ENCODE measurements around the gene GET4.
"Not testable (repeated sequence)": the region's sequence is repeated elsewhere in the genome, so short reads cannot be mapped to it uniquely, and the experiment has no call there.

The GET4 gene

DNA sequence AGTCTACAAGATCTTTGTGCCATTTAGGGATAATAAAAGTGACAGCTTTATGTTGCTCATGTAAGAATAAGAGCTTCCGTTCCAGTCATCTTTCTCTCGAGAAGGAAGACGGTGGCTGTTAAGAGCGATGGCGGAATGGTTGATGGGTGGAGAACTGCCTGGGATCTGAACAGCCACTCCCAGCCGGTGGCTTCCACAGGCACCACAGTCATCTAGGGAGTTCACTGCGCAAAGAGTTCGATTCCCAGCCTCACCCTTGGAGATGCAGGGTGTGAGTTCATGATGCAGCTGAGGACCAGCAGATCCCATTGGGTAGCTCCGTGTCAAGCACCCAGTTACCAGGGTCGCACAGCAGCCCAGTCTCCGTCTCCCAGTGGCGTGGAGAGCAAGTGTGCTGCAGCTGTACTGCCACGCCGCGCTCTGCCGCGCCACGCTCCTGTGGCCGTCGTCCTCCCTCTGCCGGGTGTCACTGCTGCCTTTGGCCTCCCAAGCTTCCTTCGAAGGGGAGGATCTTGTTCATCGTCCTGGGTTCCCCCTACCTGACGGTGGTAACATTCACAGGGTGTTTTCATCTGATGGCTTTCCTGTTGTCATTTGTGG, 36.3 kb upstream of the GET4 start:
- H3K27ac Mint-ChIP-seq = no peak overlapping the region
- H3K9me3 Mint-ChIP-seq = no peaks in the 10 kb centered on the region
- no peaks in the 10 kb centered on the region for H3K27me3 Mint-ChIP-seq (ENCODE audit: low read depth)
- no peaks in the 10 kb centered on the region for H3K4me1 Mint-ChIP-seq (ENCODE audit: low read depth)
- H3K4me3 Mint-ChIP-seq = no peak overlapping the region
- peaks cover 6% of the 10 kb centered on the region for H3K36me3 Mint-ChIP-seq (ENCODE audit: low read depth)

GRCh38 chr7:841943-842342, 34.4 kb upstream of the GET4 start:
- H3K4me3 Mint-ChIP-seq = no peak overlapping the region
- peaks cover 6% of the 10 kb centered on the region for H3K36me3 Mint-ChIP-seq (ENCODE audit: low read depth)
- no peaks in the 10 kb centered on the region for H3K9me3 Mint-ChIP-seq
- no peaks in the 10 kb centered on the region for H3K27me3 Mint-ChIP-seq (ENCODE audit: low read depth)
- H3K4me1 Mint-ChIP-seq (ENCODE audit: low read depth) = no peaks in the 10 kb centered on the region
- no peak overlapping the region for H3K27ac Mint-ChIP-seq

DNA sequence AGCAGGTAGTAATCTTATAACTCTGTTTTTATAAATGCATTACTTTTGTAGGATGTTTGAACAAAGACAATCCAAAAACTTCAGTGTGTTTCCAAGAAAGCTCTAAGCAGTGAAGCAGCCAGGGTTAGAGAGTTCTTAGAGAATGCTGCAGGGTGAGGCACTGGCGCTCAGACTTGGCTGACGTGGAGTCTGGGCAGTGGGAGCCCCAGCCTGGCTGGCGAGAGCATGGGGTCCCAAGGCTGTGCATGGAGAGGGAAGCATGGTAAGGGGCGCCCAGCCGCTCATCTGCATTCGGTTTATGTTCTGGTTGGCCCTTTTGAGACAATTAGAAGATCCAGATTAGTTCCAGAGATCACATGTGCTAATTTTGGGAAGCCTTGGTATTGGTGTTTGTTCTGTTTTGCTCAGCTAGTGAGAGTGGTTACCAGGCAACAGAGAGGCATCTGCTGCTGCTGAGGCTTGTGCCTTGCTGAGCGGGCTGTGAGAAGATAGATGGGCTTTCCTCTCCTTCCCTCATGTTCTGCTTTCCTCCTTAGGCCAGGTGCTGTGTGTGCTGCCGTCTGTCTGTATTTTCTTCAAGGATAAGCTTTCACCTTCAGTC, 33.8 kb upstream of the GET4 start:
- H3K27ac Mint-ChIP-seq = no peak overlapping the region
- H3K36me3 Mint-ChIP-seq (ENCODE audit: low read depth) = peaks cover 6% of the 10 kb centered on the region
- H3K27me3 Mint-ChIP-seq (ENCODE audit: low read depth) = no peaks in the 10 kb centered on the region
- H3K9me3 Mint-ChIP-seq = no peaks in the 10 kb centered on the region
- no peak overlapping the region for H3K4me3 Mint-ChIP-seq
- H3K4me1 Mint-ChIP-seq (ENCODE audit: low read depth) = no peaks in the 10 kb centered on the region

DNA sequence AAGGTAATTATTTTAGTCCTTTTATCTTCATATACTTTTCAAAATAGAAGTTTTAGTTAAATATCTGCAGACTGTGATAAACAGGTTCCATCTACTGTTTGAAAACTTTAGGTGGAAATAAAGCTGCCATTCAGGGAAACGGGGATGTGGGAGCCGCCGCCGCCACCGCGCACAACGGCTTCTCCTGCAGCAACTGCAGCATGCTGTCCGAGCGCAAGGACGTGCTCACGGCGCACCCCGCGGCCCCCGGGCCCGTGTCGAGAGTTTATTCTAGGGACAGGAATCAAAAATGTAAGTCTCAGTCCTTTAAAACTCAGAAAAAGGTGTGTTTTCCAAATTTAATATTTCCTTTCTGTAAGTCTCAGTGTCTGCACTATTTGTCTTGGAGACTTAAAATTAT, 33.1 kb upstream of the GET4 start:
- peaks cover 1% of the 10 kb centered on the region for H3K9me3 Mint-ChIP-seq

GRCh38 chr7:844043-844442, 32.3 kb upstream of the GET4 start:
- H3K36me3 Mint-ChIP-seq (ENCODE audit: low read depth) = peaks cover 9% of the 10 kb centered on the region
- H3K4me1 Mint-ChIP-seq (ENCODE audit: low read depth) = no peaks in the 10 kb centered on the region
- H3K27me3 Mint-ChIP-seq (ENCODE audit: low read depth) = no peaks in the 10 kb centered on the region
- H3K4me3 Mint-ChIP-seq = no peak overlapping the region
- H3K27ac Mint-ChIP-seq = no peak overlapping the region
- H3K9me3 Mint-ChIP-seq = peaks cover 3% of the 10 kb centered on the region

More for the DNA sequence above, 33.1 kb upstream of the GET4 start:
- H3K4me1 Mint-ChIP-seq (ENCODE audit: low read depth) = no peaks in the 10 kb centered on the region
- H3K27ac Mint-ChIP-seq = no peak overlapping the region
- H3K4me3 Mint-ChIP-seq = no peak overlapping the region
- no peaks in the 10 kb centered on the region for H3K27me3 Mint-ChIP-seq (ENCODE audit: low read depth)
- peaks cover 8% of the 10 kb centered on the region for H3K36me3 Mint-ChIP-seq (ENCODE audit: low read depth)

GRCh38 chr7:844514-844913, 31.8 kb upstream of the GET4 start:
- Mint-ChIP-seq H3K36me3 (ENCODE audit: low read depth) (peaks cover 13% of the 10 kb centered on the region), H3K27me3 (ENCODE audit: low read depth) (no peaks in the 10 kb centered on the region), H3K9me3 (peaks cover 3% of the 10 kb centered on the region), H3K27ac (no peak overlapping the region), H3K4me3 (no peak overlapping the region), H3K4me1 (ENCODE audit: low read depth) (no peaks in the 10 kb centered on the region)

- H3K36me3 Mint-ChIP-seq (ENCODE audit: low read depth) = peaks cover 18% of the 10 kb centered on the region
- no peaks in the 10 kb centered on the region for H3K4me1 Mint-ChIP-seq (ENCODE audit: low read depth)
- H3K27me3 Mint-ChIP-seq (ENCODE audit: low read depth) = no peaks in the 10 kb centered on the region
- no peak overlapping the region for H3K27ac Mint-ChIP-seq
- no peak overlapping the region for H3K4me3 Mint-ChIP-seq
- peaks cover 3% of the 10 kb centered on the region for H3K9me3 Mint-ChIP-seq
Observed at GRCh38 chr7:845091-845490, 31.3 kb upstream of the GET4 start.

GRCh38 chr7:845731-846130, 30.6 kb upstream of the GET4 start:
- Mint-ChIP-seq H3K4me1 (ENCODE audit: low read depth) (no peaks in the 10 kb centered on the region), H3K27ac (no peak overlapping the region), H3K9me3 (peaks cover 3% of the 10 kb centered on the region), H3K4me3 (no peak overlapping the region), H3K36me3 (ENCODE audit: low read depth) (peaks cover 19% of the 10 kb centered on the region), H3K27me3 (ENCODE audit: low read depth) (no peaks in the 10 kb centered on the region)

GRCh38 chr7:846958-847650, 29.2 kb upstream of the GET4 start:
- H3K4me1 Mint-ChIP-seq (ENCODE audit: low read depth); H3K4me3 Mint-ChIP-seq; H3K27me3 Mint-ChIP-seq (ENCODE audit: low read depth); H3K27ac Mint-ChIP-seq; H3K9me3 Mint-ChIP-seq: not testable (repeated sequence)
- peaks cover 18% of the 10 kb centered on the region for H3K36me3 Mint-ChIP-seq (ENCODE audit: low read depth)

GRCh38 chr7:847728-848127, 28.6 kb upstream of the GET4 start:
- H3K4me3 Mint-ChIP-seq, H3K27ac Mint-ChIP-seq: not testable (repeated sequence)
- H3K36me3 Mint-ChIP-seq (ENCODE audit: low read depth) = peaks cover 17% of the 10 kb centered on the region

GRCh38 chr7:849145-849544, 27.2 kb upstream of the GET4 start:
- peaks cover 3% of the 10 kb centered on the region for H3K9me3 Mint-ChIP-seq
- H3K36me3 Mint-ChIP-seq (ENCODE audit: low read depth) = peaks cover 20% of the 10 kb centered on the region
- H3K27me3 Mint-ChIP-seq (ENCODE audit: low read depth) = no peaks in the 10 kb centered on the region
- no peaks in the 10 kb centered on the region for H3K4me1 Mint-ChIP-seq (ENCODE audit: low read depth)
- H3K4me3 Mint-ChIP-seq = no peak overlapping the region
- H3K27ac Mint-ChIP-seq = no peak overlapping the region

More at GRCh38 chr7:847728-848127, 28.6 kb upstream of the GET4 start:
- H3K4me1 Mint-ChIP-seq (ENCODE audit: low read depth); H3K9me3 Mint-ChIP-seq; H3K27me3 Mint-ChIP-seq (ENCODE audit: low read depth): not testable (repeated sequence)

GRCh38 chr7:849781-850180, 26.6 kb upstream of the GET4 start:
- Mint-ChIP-seq H3K4me3 (no peak overlapping the region), H3K27ac (no peak overlapping the region), H3K9me3 (peaks cover 3% of the 10 kb centered on the region), H3K27me3 (ENCODE audit: low read depth) (no peaks in the 10 kb centered on the region), H3K4me1 (ENCODE audit: low read depth) (no peaks in the 10 kb centered on the region), H3K36me3 (ENCODE audit: low read depth) (peaks cover 20% of the 10 kb centered on the region)

GRCh38 chr7:851204-851603, 25.1 kb upstream of the GET4 start:
- H3K27me3 Mint-ChIP-seq (ENCODE audit: low read depth) = no peaks in the 10 kb centered on the region
- no peak overlapping the region for H3K27ac Mint-ChIP-seq
- H3K9me3 Mint-ChIP-seq = peaks cover 3% of the 10 kb centered on the region
- peaks cover 20% of the 10 kb centered on the region for H3K36me3 Mint-ChIP-seq (ENCODE audit: low read depth)
- no peaks in the 10 kb centered on the region for H3K4me1 Mint-ChIP-seq (ENCODE audit: low read depth)
- no peak overlapping the region for H3K4me3 Mint-ChIP-seq

DNA sequence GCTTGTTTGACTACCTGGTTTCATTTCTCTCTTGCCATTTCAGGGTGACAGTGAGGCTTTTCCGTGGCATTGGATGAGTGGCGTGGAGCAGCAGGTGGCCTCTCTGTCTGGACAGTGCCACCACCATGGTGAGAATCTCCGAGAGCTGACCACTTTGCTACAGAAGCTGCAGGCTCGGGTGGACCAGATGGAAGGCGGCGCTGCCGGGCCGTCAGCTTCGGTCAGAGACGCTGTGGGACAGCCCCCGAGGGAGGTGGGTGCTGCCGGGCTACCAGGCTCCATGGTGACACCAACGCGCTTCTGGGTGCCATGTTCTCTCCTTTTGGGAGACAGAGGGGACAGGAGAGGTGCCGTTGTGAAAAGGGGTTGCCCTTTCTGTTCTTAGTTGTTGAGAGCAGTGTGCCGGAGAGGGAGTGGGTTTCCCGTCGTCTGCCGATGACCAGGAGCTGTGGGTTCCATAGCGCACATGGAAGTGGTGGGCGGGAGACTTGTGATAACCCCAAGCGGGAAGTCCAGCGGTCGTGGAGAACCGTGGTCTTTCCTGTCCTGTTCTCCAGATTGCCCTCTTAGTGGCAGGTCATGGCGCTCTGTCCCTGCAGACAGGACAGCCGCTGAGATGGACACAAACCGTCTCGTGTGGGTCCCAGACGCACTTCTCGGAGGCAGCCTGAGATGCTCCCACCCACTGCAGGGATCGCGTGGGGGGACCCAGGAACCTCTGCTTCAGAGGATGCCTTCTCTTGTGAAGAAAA, 22.8 kb upstream of the GET4 start:
- H3K9me3 Mint-ChIP-seq = no peaks in the 10 kb centered on the region
- no peak overlapping the region for H3K4me3 Mint-ChIP-seq
- H3K36me3 Mint-ChIP-seq (ENCODE audit: low read depth) = peaks cover 20% of the 10 kb centered on the region
- H3K4me1 Mint-ChIP-seq (ENCODE audit: low read depth) = no peaks in the 10 kb centered on the region
- H3K27ac Mint-ChIP-seq = no peak overlapping the region
- H3K27me3 Mint-ChIP-seq (ENCODE audit: low read depth) = no peaks in the 10 kb centered on the region

All from T-helper 1 cell treated with Interleukin-12 subunit alpha and Interleukin-12 subunit beta and Interleukin-4 antibody, amounts not matched to agents 30 μg/mL and 1 μg/mL, for 36 hours (primary cell).